CD4-positive, alpha-beta T cell treated with Interferon gamma for 1 hour (primary cell): ENCODE data around the gene ATP9B.
"Not testable (repeated sequence)": the region's sequence is repeated elsewhere in the genome, so short reads cannot be mapped to it uniquely, and the experiment has no call there.

ENCODE experiments used
- DNase-seq: peaks from one replicate; pipeline ENCODE4 v3.0.0-alpha.2; 2020

Gene ATP9B

GRCh38 chr18:79072655-79073054 lies 3.5 kb downstream of the ATP9B start:
- not testable (repeated sequence) for DNase-seq

GRCh38 chr18:79077181-79077580 lies 8.0 kb downstream of the ATP9B start:
- DNase-seq, result no peak

- not testable (repeated sequence) for DNase-seq
Measured at GRCh38 chr18:79078791-79079190, 9.6 kb downstream of the ATP9B start.

- no peak for DNase-seq
Measured at GRCh38 chr18:79092874-79093273, 23.7 kb downstream of the ATP9B start.

GRCh38 chr18:79093986-79094385 lies 24.8 kb downstream of the ATP9B start:
- DNase-seq, result no peak

- no peak for DNase-seq
Measured at GRCh38 chr18:79095216-79095615, 26.0 kb downstream of the ATP9B start.

- no peak for DNase-seq
Measured at GRCh38 chr18:79100944-79101343, 31.8 kb downstream of the ATP9B start.

- DNase-seq, result no peak
Measured at GRCh38 chr18:79102886-79103285, 33.7 kb downstream of the ATP9B start.

GRCh38 chr18:79104137-79104536 lies 34.9 kb downstream of the ATP9B start:
- DNase-seq, result no peak

- no peak for DNase-seq
Measured at GRCh38 chr18:79105455-79105854, 36.3 kb downstream of the ATP9B start.

GRCh38 chr18:79106084-79106483 lies 36.9 kb downstream of the ATP9B start:
- DNase-seq, result no peak

GRCh38 chr18:79107886-79108285 lies 38.7 kb downstream of the ATP9B start:
- DNase-seq, result no peak

GRCh38 chr18:79108549-79109215 lies 39.5 kb downstream of the ATP9B start:
- DNase-seq, result no peak

GRCh38 chr18:79111483-79111882 lies 42.3 kb downstream of the ATP9B start:
- DNase-seq, result no peak

- no peak for DNase-seq
Measured at GRCh38 chr18:79117385-79117784, 48.2 kb downstream of the ATP9B start.

GRCh38 chr18:79117788-79118187 lies 48.6 kb downstream of the ATP9B start:
- no peak for DNase-seq

- DNase-seq, result no peak
Measured at GRCh38 chr18:79118797-79119196, 49.6 kb downstream of the ATP9B start.

GRCh38 chr18:79121746-79122474 lies 52.7 kb downstream of the ATP9B start:
- no peak for DNase-seq

GRCh38 chr18:79123948-79124347 lies 54.8 kb downstream of the ATP9B start:
- no peak for DNase-seq

- no peak for DNase-seq
Measured at GRCh38 chr18:79129120-79129519, 59.9 kb downstream of the ATP9B start.

GRCh38 chr18:79133724-79134123 lies 64.5 kb downstream of the ATP9B start:
- DNase-seq, result no peak

- DNase-seq, result no peak
Measured at GRCh38 chr18:79135924-79136323, 66.7 kb downstream of the ATP9B start.

- no peak for DNase-seq
Measured at GRCh38 chr18:79136742-79137141, 67.5 kb downstream of the ATP9B start.

- peak; percentile 43 for DNase-seq
Measured at GRCh38 chr18:79139206-79139605, 70.0 kb downstream of the ATP9B start.

GRCh38 chr18:79147014-79147413 lies 77.8 kb downstream of the ATP9B start:
- no peak for DNase-seq
